GM12878 (cell line): ENCODE results near the gene MYO10. TPM values are rescaled to one million over a fixed set of nuclear protein-coding genes. Genes with fewer than 3 reads are reported as not detected.
"Not testable (repeated sequence)": the region's sequence is repeated elsewhere in the genome, so short reads cannot be mapped to it uniquely, and the experiment has no call there.

Experiments
- ATAC-seq: fragments of 200-7000 bp; cut with Tn5 transposase; 3 replicates; pipeline ENCODE4 v1.9.1; 2020; ENCODE audit warnings: mild to moderate bottlenecking, moderate library complexity
- BruUV-seq: library from RNA; stranded (reverse); fragments of 400-500 nt; replicated peaks from 2 replicates; lab custom pipeline; 2021; lab: Mats Ljungman, UMichigan
- CTCF ChIA-PET: fragments of 300-600 bp; sonication (Branson Sonifier 250); formaldehyde crosslinking; extraction: SDS; loops from one replicate; lab custom pipeline; 2021; ENCODE audit warnings: inconsistent platforms; lab: Yijun Ruan, JAX
- POLR2A ChIA-PET: fragments of 350-600 bp; formaldehyde crosslinking; extraction: SDS; loops from one replicate; lab custom pipeline; 2021; ENCODE audit warnings: inconsistent platforms; lab: Charles Lee
- RAD21 ChIA-PET: fragments of 300-600 bp; sonication (Branson Sonifier 250); formaldehyde crosslinking; loops from one replicate; lab custom pipeline; 2023; ENCODE audit warnings: antibody characterized with exemption; ENCODE audit not compliant: unreplicated experiment; lab: Charles Lee
- SMC1A ChIA-PET: fragments of 300-600 bp; sonication (Branson Sonifier 250); formaldehyde crosslinking; loops from one replicate; lab custom pipeline; 2023; ENCODE audit not compliant: unreplicated experiment, uncharacterized antibody; lab: Charles Lee
- DNase-seq: peaks from one replicate; pipeline ENCODE4 v3.0.0-alpha.2; 2011; ENCODE audit warnings: low read depth, low spot score
- FAIRE-seq: peaks from 3 replicates; lab custom pipeline; 2011; peaks lifted over from hg19 to GRCh38; lab: Jason Lieb, UNC
- H2AFZ ChIP-seq: 2 replicates; pipeline ENCODE4 v1.6.0; 2011; ENCODE audit warnings: low read depth, low read length, control low read depth; ENCODE audit not compliant: control insufficient read depth
- H3K27ac ChIP-seq: 2 replicates; pipeline ENCODE4 v1.5.1; 2011; ENCODE audit warnings: control low read depth; ENCODE audit not compliant: control insufficient read depth, insufficient read depth
- H3K27me3 ChIP-seq, 2 experiments: replicated peaks in 1 of 2; 2 replicates each; pipeline versions ENCODE4 v1.6.0 to v1.6.1; 2011; ENCODE audit warnings: low read length in 1 of 2; ENCODE audit not compliant: control insufficient read depth in 2 of 2, insufficient read depth in 2 of 2
- H3K36me3 ChIP-seq, 2 experiments: 2 replicates each; pipeline ENCODE4 v1.5.1; 2011; ENCODE audit warnings: low read length in 1 of 2; ENCODE audit not compliant: control insufficient read depth in 2 of 2, insufficient read depth in 2 of 2
- H3K4me1 ChIP-seq: 2 replicates; pipeline ENCODE4 v1.6.1; 2011; ENCODE audit warnings: mild to moderate bottlenecking, low read length, moderate library complexity, mixed read lengths; ENCODE audit not compliant: control insufficient read depth, insufficient read depth
- H3K4me2 ChIP-seq: 2 replicates; pipeline ENCODE4 v1.6.0; 2011; ENCODE audit warnings: control low read depth; ENCODE audit not compliant: control insufficient read depth, insufficient read depth
- H3K4me3 ChIP-seq: fragments of 200-600 bp; sonication (generic); 2 replicates; pipeline ENCODE4 v1.5.1; 2016
- H3K79me2 ChIP-seq: 2 replicates; pipeline ENCODE4 v1.6.0; 2011; ENCODE audit warnings: low read length; ENCODE audit not compliant: control insufficient read depth, insufficient read depth
- H3K9ac ChIP-seq: 2 replicates; pipeline ENCODE4 v1.8.0; 2011; ENCODE audit warnings: low read length, control low read depth, mixed read lengths; ENCODE audit not compliant: control insufficient read depth, insufficient read depth
- H3K9me3 ChIP-seq: replicated peaks from 3 replicates; pipeline ENCODE4 v1.5.1; 2011; ENCODE audit warnings: mild to moderate bottlenecking, low read length; ENCODE audit not compliant: control insufficient read depth, insufficient read depth
- H4K20me1 ChIP-seq: 2 replicates; pipeline ENCODE4 v1.6.0; 2011; ENCODE audit not compliant: control insufficient read depth, insufficient read depth
- EGR1 ChIP-seq, 2 experiments: IDR thresholded peaks; 1 replicate in 1 of 2; 2 replicates in 1 of 2; pipeline ENCODE4 v1.6.1; 2011 to 2012; ENCODE audit warnings: low read depth in 2 of 2, low read length in 2 of 2, borderline replicate concordance in 1 of 2, mild to moderate bottlenecking in 1 of 2, moderate library complexity in 1 of 2
- HSF1 ChIP-seq: fragments of 150-350 bp; IDR thresholded peaks from 2 replicates; pipeline ENCODE4 v1.6.1; 2014; ENCODE audit warnings: mild to moderate bottlenecking, low read depth, low read length
- LARP7 ChIP-seq: fragments of 450-650 bp; IDR thresholded peaks from 2 replicates; pipeline ENCODE4 v1.6.1; 2017; ENCODE audit warnings: mild to moderate bottlenecking
- NFYA ChIP-seq: IDR thresholded peaks from 2 replicates; pipeline ENCODE4 v1.6.1; 2011; ENCODE audit warnings: low read depth, mild to moderate bottlenecking, low read length, improper control_type of control experiment, borderline replicate concordance
- RB1 ChIP-seq: fragments of 450-650 bp; formaldehyde crosslinking; IDR thresholded peaks from 2 replicates; pipeline ENCODE4 v1.6.1; 2017; ENCODE audit warnings: mild to moderate bottlenecking, borderline replicate concordance
- TBL1XR1 ChIP-seq: IDR thresholded peaks from 2 replicates; pipeline ENCODE4 v1.6.1; 2012; ENCODE audit warnings: low read depth, low read length, improper control_type of control experiment
- ZNF384 ChIP-seq: IDR thresholded peaks from 2 replicates; pipeline ENCODE4 v1.6.1; 2012; ENCODE audit warnings: low read depth, mild to moderate bottlenecking, low read length, improper control_type of control experiment, borderline replicate concordance
- WGBS: methylation state at CpG from one replicate; pipeline ENCODE4 v1.1.6; 2016; ENCODE audit warnings: low lambda C conversion rate; ENCODE audit not compliant: insufficient replicate concordance, insufficient coverage; ENCODE audit errors: missing lambda C conversion rate; 5-methylcytosine and 5-hydroxymethylcytosine counted together
- in situ Hi-C: fragments of 300-500 bp; cut with MboI; formaldehyde crosslinking; loops from 9 replicates; pipeline ENCODE4 v1.14.3; 2018; ENCODE audit warnings: mixed read lengths
- intact Hi-C: fragments of 100-400 bp; cut with micrococcal nuclease; formaldehyde crosslinking; loops from one replicate; pipeline ENCODE4 v1.14.2; 2022; ENCODE audit not compliant: unreplicated experiment
- polyA plus RNA-seq, 11 experiments: library from polyadenylated mRNA; depleted of rRNA in 4 of 11; unstranded in 6 of 11; stranded (reverse) in 5 of 11; fragments of >200 nt; fragmentation: Nextera tagmentation in 4 of 11; fragmentation: Illumina TruSeq in 1 of 11; extraction: Ambion mirVana in 4 of 11; extraction: Trizol in 1 of 11; gene quantifications; 1 replicate in 1 of 11; 2 replicates in 10 of 11; pipeline versions ENCODE4 v1.2.1 to v1.2.3, GENCODE V29; 2011 to 2016; ENCODE audit warnings: inconsistent platforms in 2 of 11, missing spikeins in 2 of 11, low read depth in 1 of 11
- total RNA-seq, 4 experiments: library from RNA; depleted of rRNA in 3 of 4; stranded (reverse); fragments of >200 nt in 3 of 4; fragmentation: Illumina TruSeq in 1 of 4; extraction: Trizol in 1 of 4; gene quantifications; 2 replicates each; pipeline versions ENCODE4 v1.2.1 to v1.2.3, GENCODE V29; 2013 to 2021

Gene MYO10
- total and polyA plus RNA-seq, 10 of the 15 experiments (the other 5 are each of a cell fraction or from before 2014, with no cell fraction given), result 0.02 to 0.77 (median 0.17) TPM

GRCh38 chr5:16721151-16722096, 214.7 kb downstream of the MYO10 start (continued):
- no peak for TF ChIP-seq ZNF384
- TF ChIP-seq RB1, result no peak
- TF ChIP-seq TBL1XR1, result no peak
- no peak for TF ChIP-seq EGR1 (IDR thresholded peaks at IDR 0.05; ENCODE audit: borderline replicate concordance in 1 of 2, low read depth in 2 of 2, low read length in 2 of 2)
- TF ChIP-seq LARP7, result no peak
- no peak for TF ChIP-seq NFYA
- no peak for TF ChIP-seq HSF1

GRCh38 chr5:16718036-16718435, 218.1 kb downstream of the MYO10 start:
- DNase-seq, H3K79me2 ChIP-seq, H3K27me3 ChIP-seq, H4K20me1 ChIP-seq, H3K9ac ChIP-seq, H2AFZ ChIP-seq, H3K4me1 ChIP-seq, H3K9me3 ChIP-seq, FAIRE-seq, H3K4me2 ChIP-seq, H3K27ac ChIP-seq, SMC1A ChIA-PET, ATAC-seq, POLR2A ChIA-PET, RAD21 ChIA-PET, BruUV-seq, H3K4me3 ChIP-seq, intact Hi-C loops, H3K36me3 ChIP-seq, in situ Hi-C loops: not testable (repeated sequence)
- CTCF ChIA-PET, result interaction anchor here (0.7 kb wide), 1 partner anchor 27 kb away, joined by 3 read pairs; no protein-coding TSS in a partner anchor
- 71% methylated on average over 21 of the region's 23 CpGs for WGBS
